ENCODE measurements around the gene GTF3C1.

DNA sequence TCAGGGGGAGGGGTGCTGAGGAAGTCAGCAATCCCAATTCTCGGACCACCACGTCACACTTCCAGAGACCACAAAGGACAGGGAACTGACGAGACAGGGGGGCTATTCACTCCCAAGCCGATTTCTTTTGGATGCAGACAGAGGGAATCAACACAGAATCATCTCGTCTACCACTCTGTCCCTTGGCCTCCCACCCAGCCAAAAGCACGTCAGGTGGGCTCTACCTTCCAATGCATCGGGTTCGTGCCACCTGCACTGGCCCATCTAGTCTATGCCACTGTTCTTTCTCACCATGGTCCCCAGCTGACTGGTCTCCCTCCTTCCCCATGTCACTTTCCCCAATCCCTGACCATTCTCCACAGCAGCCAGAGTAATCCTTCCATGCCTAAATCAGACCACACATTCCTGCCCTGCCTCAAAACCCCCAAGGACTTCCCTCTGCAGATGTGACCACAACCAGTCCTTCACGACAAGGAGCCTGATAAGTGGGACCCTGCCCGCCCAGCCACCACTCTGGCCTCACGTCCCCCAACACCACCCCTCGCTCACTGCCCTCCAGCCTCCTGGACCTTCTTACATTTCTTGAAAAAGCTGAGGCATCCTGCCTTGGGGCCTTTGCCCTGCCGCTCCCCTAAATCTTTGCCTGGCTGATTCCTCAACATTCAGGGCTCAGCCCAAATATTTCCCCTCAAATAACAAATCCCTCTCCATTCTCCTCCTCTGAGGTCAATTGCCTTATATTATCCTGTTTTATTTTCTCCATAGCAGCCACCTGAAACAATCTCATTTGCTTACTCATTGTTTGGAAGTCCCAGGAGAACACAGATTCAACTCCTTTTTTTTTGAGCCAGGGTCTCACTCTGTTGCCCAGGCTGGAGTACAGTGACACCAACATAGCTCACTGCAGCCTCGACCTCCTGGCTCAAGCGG, 77.4 kb downstream of the GTF3C1 start:
- TF ChIP-seq, protein P1, sequence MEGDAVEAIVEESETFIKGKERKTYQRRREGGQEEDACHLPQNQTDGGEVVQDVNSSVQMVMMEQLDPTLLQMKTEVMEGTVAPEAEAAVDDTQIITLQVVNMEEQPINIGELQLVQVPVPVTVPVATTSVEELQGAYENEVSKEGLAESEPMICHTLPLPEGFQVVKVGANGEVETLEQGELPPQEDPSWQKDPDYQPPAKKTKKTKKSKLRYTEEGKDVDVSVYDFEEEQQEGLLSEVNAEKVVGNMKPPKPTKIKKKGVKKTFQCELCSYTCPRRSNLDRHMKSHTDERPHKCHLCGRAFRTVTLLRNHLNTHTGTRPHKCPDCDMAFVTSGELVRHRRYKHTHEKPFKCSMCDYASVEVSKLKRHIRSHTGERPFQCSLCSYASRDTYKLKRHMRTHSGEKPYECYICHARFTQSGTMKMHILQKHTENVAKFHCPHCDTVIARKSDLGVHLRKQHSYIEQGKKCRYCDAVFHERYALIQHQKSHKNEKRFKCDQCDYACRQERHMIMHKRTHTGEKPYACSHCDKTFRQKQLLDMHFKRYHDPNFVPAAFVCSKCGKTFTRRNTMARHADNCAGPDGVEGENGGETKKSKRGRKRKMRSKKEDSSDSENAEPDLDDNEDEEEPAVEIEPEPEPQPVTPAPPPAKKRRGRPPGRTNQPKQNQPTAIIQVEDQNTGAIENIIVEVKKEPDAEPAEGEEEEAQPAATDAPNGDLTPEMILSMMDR (IDR thresholded peaks at IDR 0.05), result no peak
- TF ChIP-seq POLR2A (IDR thresholded peaks at IDR 0.05), result no peak

All from breast epithelium (tissue), 3 donors.